GM23338 (cell line): ENCODE measurements around the gene GGA1. TPM values are rescaled to one million over a fixed set of nuclear protein-coding genes. Genes with fewer than 3 reads are reported as not detected.

Source experiments
- ATAC-seq: fragments of 200-7000 bp; cut with Tn5 transposase; 3 replicates; pipeline ENCODE4 v1.9.1; 2020
- DNase-seq: peaks from one replicate; pipeline ENCODE4 v3.0.0-alpha.2; 2015; ENCODE audit warnings: low spot score
- H2AFZ ChIP-seq: fragments of 200-600 bp; sonication (generic); 2 replicates; pipeline ENCODE4 v1.8.0; 2016; ENCODE audit warnings: antibody characterized with exemption, mild to moderate bottlenecking, moderate library complexity
- H3F3A ChIP-seq: fragments of 200-600 bp; sonication (generic); replicated peaks from 2 replicates; pipeline ENCODE4 v1.8.0; 2017; ENCODE audit warnings: antibody characterized with exemption, mixed run types, low read depth
- H3K27ac ChIP-seq: fragments of 200-600 bp; sonication (generic); 2 replicates; pipeline ENCODE4 v1.6.1; 2016; ENCODE audit warnings: low read depth
- H3K27me3 ChIP-seq: fragments of 200-600 bp; sonication (generic); 2 replicates; pipeline ENCODE4 v1.8.0; 2016; ENCODE audit warnings: mild to moderate bottlenecking, mixed run types, moderate library complexity; ENCODE audit not compliant: insufficient read depth
- H3K36me3 ChIP-seq: fragments of 200-600 bp; sonication (generic); 2 replicates; pipeline ENCODE4 v1.8.0; 2016; ENCODE audit warnings: mild to moderate bottlenecking; ENCODE audit not compliant: insufficient read depth
- H3K4me1 ChIP-seq: fragments of 200-600 bp; sonication (generic); 2 replicates; pipeline ENCODE4 v1.8.0; 2016; ENCODE audit warnings: mild to moderate bottlenecking, moderate library complexity; ENCODE audit not compliant: insufficient read depth
- H3K4me2 ChIP-seq: fragments of 200-600 bp; sonication (generic); 2 replicates; pipeline ENCODE4 v1.7.1; 2017; ENCODE audit warnings: mixed run types
- H3K4me3 ChIP-seq: fragments of 200-600 bp; sonication (generic); 2 replicates; pipeline ENCODE4 v1.6.1; 2016; ENCODE audit warnings: mixed run types
- H3K79me2 ChIP-seq: fragments of 200-600 bp; sonication (generic); replicated peaks from 2 replicates; pipeline ENCODE4 v1.8.0; 2017; ENCODE audit warnings: mild to moderate bottlenecking; ENCODE audit not compliant: insufficient read depth
- H3K9me2 ChIP-seq: fragments of 200-600 bp; sonication (generic); 2 replicates; pipeline ENCODE4 v1.8.0; 2017; ENCODE audit not compliant: insufficient read depth
- H4K20me1 ChIP-seq: fragments of 200-600 bp; sonication (generic); replicated peaks from 2 replicates; pipeline ENCODE4 v1.8.0; 2017; ENCODE audit warnings: mild to moderate bottlenecking; ENCODE audit not compliant: insufficient read depth
- H3K27ac Mint-ChIP-seq: 2 replicates; pipeline ENCODE4 v1.8.0; 2020; ENCODE audit warnings: inconsistent platforms, mild to moderate bottlenecking, moderate library complexity, mixed read lengths
- H3K27me3 Mint-ChIP-seq: 3 replicates; pipeline ENCODE4 v1.8.0; 2022; ENCODE audit warnings: low read depth, mild to moderate bottlenecking, moderate library complexity, mixed read lengths, inconsistent platforms; ENCODE audit not compliant: insufficient read depth, poor library complexity
- H3K36me3 Mint-ChIP-seq: 3 replicates; pipeline ENCODE4 v1.8.0; 2021; ENCODE audit warnings: low read depth, mild to moderate bottlenecking, inconsistent platforms, moderate library complexity, mixed read lengths
- H3K4me1 Mint-ChIP-seq: 3 replicates; pipeline ENCODE4 v1.8.0; 2020; ENCODE audit warnings: mild to moderate bottlenecking, inconsistent platforms, mixed read lengths
- H3K4me3 Mint-ChIP-seq: 3 replicates; pipeline ENCODE4 v1.8.0; 2021; ENCODE audit warnings: moderate library complexity, mild to moderate bottlenecking, inconsistent platforms, mixed read lengths
- H3K9me3 Mint-ChIP-seq: 3 replicates; pipeline ENCODE4 v1.8.0; 2020; ENCODE audit warnings: moderate library complexity, mild to moderate bottlenecking, inconsistent platforms, mixed read lengths
- CREB1 ChIP-seq: fragments of 250-450 bp; sonication (Bioruptor Pico); IDR thresholded peaks from 2 replicates; pipeline ENCODE4 v1.5.0; 2020; ENCODE audit warnings: low read depth, mild to moderate bottlenecking, moderate library complexity
- ETS1 ChIP-seq: IDR thresholded peaks from 2 replicates; pipeline ENCODE4 v1.6.1; 2016; ENCODE audit warnings: antibody characterized with exemption
- NANOG ChIP-seq: IDR thresholded peaks from 2 replicates; pipeline ENCODE4 v1.6.1; 2016; ENCODE audit warnings: antibody characterized with exemption, borderline replicate concordance
- POLR2AphosphoS5 ChIP-seq: IDR thresholded peaks from 2 replicates; pipeline ENCODE4 v1.6.1; 2016; ENCODE audit warnings: antibody characterized with exemption, low read depth
- REST ChIP-seq: IDR thresholded peaks from one replicate; pipeline ENCODE4 v1.6.1; 2018; ENCODE audit warnings: antibody characterized with exemption; ENCODE audit not compliant: unreplicated experiment
- ZNF462 ChIP-seq: fragments of 250-450 bp; sonication (Bioruptor Pico); IDR thresholded peaks from 2 replicates; pipeline ENCODE4 v1.5.0; 2020; ENCODE audit warnings: mild to moderate bottlenecking, moderate library complexity
- polyA plus RNA-seq: library from polyadenylated mRNA; unstranded; fragments of >200 nt; fragmentation: Nextera tagmentation; extraction: Ambion mirVana; gene quantifications from 2 replicates; pipeline ENCODE4 v1.2.1, GENCODE V29; 2016
- total RNA-seq: library from RNA; depleted of rRNA; stranded (reverse); fragments of >200 nt; shearing (Covaris generic); gene quantifications from 2 replicates; pipeline ENCODE4 v1.2.3, GENCODE V29; 2014

The GGA1 gene
- total and polyA plus RNA-seq, 2 experiments from 2014 or later = 36.9 to 57.1 TPM

GRCh38 chr22:37676736-37677492 lies 68.3 kb downstream of the GGA1 start:
- Histone ChIP-seq H3K4me3 (peak overlapping the region; percentile 55), H3K79me2 (no peaks in the 10 kb centered on the region), H3K36me3 (no peaks in the 10 kb centered on the region), H4K20me1 (no peaks in the 10 kb centered on the region; the same call in 1 of the 2 replicates), H3K4me2 (peak overlapping the region; percentile 86), H3K4me1 (peaks cover 11% of the 10 kb centered on the region; the same call in 1 of the 2 replicates), H3K27me3 (no peaks in the 10 kb centered on the region), H3K27ac (0 out of 2 replicates have a peak overlapping the region, but pooled peaks have one; percentile 7), H3F3A (peaks cover 19% of the 10 kb centered on the region; the same call in 1 of the 2 replicates), H2AFZ (peak overlapping the region; percentile 78), H3K9me2 (no peaks in the 10 kb centered on the region)
- Mint-ChIP-seq H3K9me3 (no peaks in the 10 kb centered on the region), H3K27ac (no peak overlapping the region), H3K4me3 (peak overlapping the region; percentile 79), H3K36me3 (no peaks in the 10 kb centered on the region), H3K27me3 (peaks cover 6% of the 10 kb centered on the region), H3K4me1 (peaks cover 17% of the 10 kb centered on the region)
- ATAC-seq (peak; percentile 66), DNase-seq (peak; percentile 97)
- TF ChIP-seq CREB1 (CRISPR knock-in tag) (peak; percentile 77), POLR2AphosphoS5 (peak; percentile 66), REST (no peak), ETS1 (no peak)

GRCh38 chr22:37677493-37677974 lies 68.9 kb downstream of the GGA1 start:
- no peak for ATAC-seq
- H3K9me3 Mint-ChIP-seq = no peaks in the 10 kb centered on the region
- H3K4me1 Mint-ChIP-seq = peaks cover 17% of the 10 kb centered on the region
- DNase-seq = no peak
- no peaks in the 10 kb centered on the region for H3K36me3 Mint-ChIP-seq
- Histone ChIP-seq H3F3A (peaks cover 19% of the 10 kb centered on the region; the same call in 1 of the 2 replicates), H3K36me3 (no peaks in the 10 kb centered on the region), H3K27me3 (no peaks in the 10 kb centered on the region), H3K4me2 (peak overlapping the region; percentile 86), H2AFZ (peak overlapping the region; percentile 78), H4K20me1 (no peaks in the 10 kb centered on the region; the same call in 1 of the 2 replicates), H3K4me3 (peak overlapping the region; percentile 55), H3K9me2 (no peaks in the 10 kb centered on the region), H3K4me1 (peaks cover 11% of the 10 kb centered on the region; the same call in 1 of the 2 replicates), H3K79me2 (no peaks in the 10 kb centered on the region), H3K27ac (no peak overlapping the region)
- H3K27ac Mint-ChIP-seq = no peak overlapping the region
- peaks cover 6% of the 10 kb centered on the region for H3K27me3 Mint-ChIP-seq
- H3K4me3 Mint-ChIP-seq = peak overlapping the region; percentile 79
- TF ChIP-seq ZNF462 (CRISPR knock-in tag) (no peak), NANOG (no peak), ETS1 (no peak)
